Measurements from ENCODE around the gene PLEKHM2.
"Not testable (repeated sequence)": the region's sequence is repeated elsewhere in the genome, so short reads cannot be mapped to it uniquely, and the experiment has no call there.

PLEKHM2 gene

GRCh38 chr1:15684042-15684461 lies at the start of gene PLEKHM2:
PLEKHM2 (plus strand) TSS chr1:15684320; CDS start chr1:15684559, 239 bp downstream.
- DNase-seq (ENCODE audit: low spot score), result peak; percentile 37

- DNase-seq (ENCODE audit: low spot score), result no peak
These were observed 47.7 kb upstream of the PLEKHM2 start for GRCh38 chr1:15636436-15636835.

GRCh38 chr1:15637826-15638225 lies 46.3 kb upstream of the PLEKHM2 start:
- DNase-seq (ENCODE audit: low spot score), result no peak

GRCh38 chr1:15639262-15639661 lies 44.9 kb upstream of the PLEKHM2 start:
- DNase-seq (ENCODE audit: low spot score), result no peak

GRCh38 chr1:15639931-15640330 lies 44.2 kb upstream of the PLEKHM2 start:
- DNase-seq (ENCODE audit: low spot score), result no peak

GRCh38 chr1:15640667-15641066 lies 43.5 kb upstream of the PLEKHM2 start:
- no peak for DNase-seq (ENCODE audit: low spot score)

- DNase-seq (ENCODE audit: low spot score), result no peak
These were observed 34.2 kb upstream of the PLEKHM2 start for GRCh38 chr1:15649937-15650336.

- DNase-seq (ENCODE audit: low spot score), result no peak
These were observed 33.7 kb upstream of the PLEKHM2 start for GRCh38 chr1:15650433-15650832.

GRCh38 chr1:15652130-15652529 lies 32.0 kb upstream of the PLEKHM2 start:
- not testable (repeated sequence) for DNase-seq (ENCODE audit: low spot score)

GRCh38 chr1:15654091-15654690 lies 29.9 kb upstream of the PLEKHM2 start:
- DNase-seq (ENCODE audit: low spot score), result no peak

- no peak for DNase-seq (ENCODE audit: low spot score)
These were observed 27.7 kb upstream of the PLEKHM2 start for GRCh38 chr1:15656464-15656863.

- no peak for DNase-seq (ENCODE audit: low spot score)
These were observed 27.1 kb upstream of the PLEKHM2 start for GRCh38 chr1:15657021-15657420.

- DNase-seq (ENCODE audit: low spot score), result no peak
These were observed 24.0 kb upstream of the PLEKHM2 start for GRCh38 chr1:15660151-15660550.

- DNase-seq (ENCODE audit: low spot score), result no peak
These were observed 21.6 kb upstream of the PLEKHM2 start for GRCh38 chr1:15662477-15662876.

- DNase-seq (ENCODE audit: low spot score), result no peak
These were observed 20.2 kb upstream of the PLEKHM2 start for GRCh38 chr1:15663925-15664324.

GRCh38 chr1:15667362-15667761 lies 16.8 kb upstream of the PLEKHM2 start:
- DNase-seq (ENCODE audit: low spot score), result no peak

GRCh38 chr1:15668089-15668754 lies 15.9 kb upstream of the PLEKHM2 start:
- DNase-seq (ENCODE audit: low spot score), result no peak

- DNase-seq (ENCODE audit: low spot score), result no peak
These were observed 15.0 kb upstream of the PLEKHM2 start for GRCh38 chr1:15669074-15669473.

- DNase-seq (ENCODE audit: low spot score), result no peak
These were observed 14.3 kb upstream of the PLEKHM2 start for GRCh38 chr1:15669864-15670263.

GRCh38 chr1:15671430-15671829 lies 12.7 kb upstream of the PLEKHM2 start:
- DNase-seq (ENCODE audit: low spot score), result no peak

- DNase-seq (ENCODE audit: low spot score), result no peak
These were observed 9.5 kb upstream of the PLEKHM2 start for GRCh38 chr1:15674386-15675159.

- DNase-seq (ENCODE audit: low spot score), result no peak
These were observed 8.1 kb upstream of the PLEKHM2 start for GRCh38 chr1:15676010-15676409.

Data from CD4-positive, alpha-beta T cell treated with Interleukin-6 at 100 ng/mL for 8 hours (primary cell).